Measurements from ENCODE around the gene KIF9.
A peak's percentile ranks its signal among the peaks of the same experiment; 100 is the strongest.
"Not testable (repeated sequence)": the region's sequence is repeated elsewhere in the genome, so short reads cannot be mapped to it uniquely, and the experiment has no call there.

The KIF9 gene

GRCh38 chr3:47282424-47283192 lies at the start of gene KIF9, which contains the start of gene KLHL18:
Gene KIF9, minus strand, starts transcription at chr3:47282799. Its CDS starts 5,425 bp downstream, at chr3:47277374.
Gene KLHL18, plus strand, starts transcription at chr3:47282944. Its CDS starts 22 bp downstream, at chr3:47282966.
- H3K27ac Mint-ChIP-seq: peak within 1 kb of the TSS; percentile 100
- peaks cover 16% of the 10 kb centered on the region for H3K4me1 Mint-ChIP-seq (ENCODE audit: low read depth)
- peak within 1 kb of the TSS; percentile 98 for H3K4me3 Mint-ChIP-seq
- no peaks in the 10 kb centered on the region for H3K9me3 Mint-ChIP-seq
- H3K27me3 Mint-ChIP-seq (ENCODE audit: low read depth): no peaks in the 10 kb centered on the region
- peaks cover 6% of the 10 kb centered on the region for H3K36me3 Mint-ChIP-seq (ENCODE audit: low read depth)
- peak; percentile 94 for DNase-seq (ENCODE audit: low spot score)

GRCh38 chr3:47324278-47324865 lies 41.8 kb upstream of the KIF9 start:
- Mint-ChIP-seq H3K36me3 (ENCODE audit: low read depth) (peaks cover 15% of the 10 kb centered on the region), H3K9me3 (no peaks in the 10 kb centered on the region), H3K4me1 (ENCODE audit: low read depth) (peaks cover 6% of the 10 kb centered on the region), H3K4me3 (no peak overlapping the region), H3K27me3 (ENCODE audit: low read depth) (no peaks in the 10 kb centered on the region), H3K27ac (no peak overlapping the region)
- peak; percentile 16 for DNase-seq (ENCODE audit: low spot score)

GRCh38 chr3:47323431-47324277 lies 41.1 kb upstream of the KIF9 start:
- H3K27me3 Mint-ChIP-seq (ENCODE audit: low read depth): no peaks in the 10 kb centered on the region
- peaks cover 15% of the 10 kb centered on the region for H3K36me3 Mint-ChIP-seq (ENCODE audit: low read depth)
- H3K27ac Mint-ChIP-seq: peak overlapping the region; percentile 62
- DNase-seq (ENCODE audit: low spot score): no peak
- no peaks in the 10 kb centered on the region for H3K9me3 Mint-ChIP-seq
- peaks cover 6% of the 10 kb centered on the region for H3K4me1 Mint-ChIP-seq (ENCODE audit: low read depth)
- no peak overlapping the region for H3K4me3 Mint-ChIP-seq

- H3K27ac Mint-ChIP-seq: no peak overlapping the region
- H3K36me3 Mint-ChIP-seq (ENCODE audit: low read depth): peaks cover 13% of the 10 kb centered on the region
- no peak for DNase-seq (ENCODE audit: low spot score)
- H3K4me3 Mint-ChIP-seq: no peak overlapping the region
- H3K9me3 Mint-ChIP-seq: no peaks in the 10 kb centered on the region
- no peaks in the 10 kb centered on the region for H3K27me3 Mint-ChIP-seq (ENCODE audit: low read depth)
- H3K4me1 Mint-ChIP-seq (ENCODE audit: low read depth): peaks cover 6% of the 10 kb centered on the region
Observed at GRCh38 chr3:47319956-47320355, 37.4 kb upstream of the KIF9 start.

- Mint-ChIP-seq H3K36me3 (ENCODE audit: low read depth) (peaks cover 13% of the 10 kb centered on the region), H3K9me3 (no peaks in the 10 kb centered on the region), H3K4me1 (ENCODE audit: low read depth) (peaks cover 5% of the 10 kb centered on the region), H3K27ac (no peak overlapping the region), H3K4me3 (no peak overlapping the region), H3K27me3 (ENCODE audit: low read depth) (no peaks in the 10 kb centered on the region)
- DNase-seq (ENCODE audit: low spot score): no peak
Observed at GRCh38 chr3:47318916-47319315, 36.3 kb upstream of the KIF9 start.

GRCh38 chr3:47316151-47316550 lies 33.6 kb upstream of the KIF9 start:
- H3K4me1 Mint-ChIP-seq (ENCODE audit: low read depth); H3K27ac Mint-ChIP-seq; H3K27me3 Mint-ChIP-seq (ENCODE audit: low read depth); H3K9me3 Mint-ChIP-seq; H3K36me3 Mint-ChIP-seq (ENCODE audit: low read depth); H3K4me3 Mint-ChIP-seq; DNase-seq (ENCODE audit: low spot score): not testable (repeated sequence)

- no peaks in the 10 kb centered on the region for H3K27me3 Mint-ChIP-seq (ENCODE audit: low read depth)
- H3K4me3 Mint-ChIP-seq: no peak overlapping the region
- H3K36me3 Mint-ChIP-seq (ENCODE audit: low read depth): peaks cover 6% of the 10 kb centered on the region
- no peaks in the 10 kb centered on the region for H3K4me1 Mint-ChIP-seq (ENCODE audit: low read depth)
- H3K27ac Mint-ChIP-seq: no peak overlapping the region
- no peak for DNase-seq (ENCODE audit: low spot score)
- no peaks in the 10 kb centered on the region for H3K9me3 Mint-ChIP-seq
Observed at GRCh38 chr3:47315069-47315647, 32.6 kb upstream of the KIF9 start.

GRCh38 chr3:47314056-47314764 lies 31.6 kb upstream of the KIF9 start:
- H3K4me3 Mint-ChIP-seq: no peak overlapping the region
- DNase-seq (ENCODE audit: low spot score): no peak
- peaks cover 6% of the 10 kb centered on the region for H3K36me3 Mint-ChIP-seq (ENCODE audit: low read depth)
- no peaks in the 10 kb centered on the region for H3K27me3 Mint-ChIP-seq (ENCODE audit: low read depth)
- H3K9me3 Mint-ChIP-seq: no peaks in the 10 kb centered on the region
- no peaks in the 10 kb centered on the region for H3K4me1 Mint-ChIP-seq (ENCODE audit: low read depth)
- H3K27ac Mint-ChIP-seq: no peak overlapping the region

GRCh38 chr3:47313341-47314055 lies 30.9 kb upstream of the KIF9 start:
- DNase-seq (ENCODE audit: low spot score): no peak
- peaks cover 9% of the 10 kb centered on the region for H3K36me3 Mint-ChIP-seq (ENCODE audit: low read depth)
- H3K27me3 Mint-ChIP-seq (ENCODE audit: low read depth): no peaks in the 10 kb centered on the region
- no peaks in the 10 kb centered on the region for H3K9me3 Mint-ChIP-seq
- no peak overlapping the region for H3K4me3 Mint-ChIP-seq
- no peaks in the 10 kb centered on the region for H3K4me1 Mint-ChIP-seq (ENCODE audit: low read depth)
- no peak overlapping the region for H3K27ac Mint-ChIP-seq

GRCh38 chr3:47310391-47310790 lies 27.8 kb upstream of the KIF9 start:
- Mint-ChIP-seq H3K4me3 (no peak overlapping the region), H3K9me3 (no peaks in the 10 kb centered on the region), H3K27ac (no peak overlapping the region), H3K4me1 (ENCODE audit: low read depth) (peaks cover 3% of the 10 kb centered on the region), H3K36me3 (ENCODE audit: low read depth) (peaks cover 15% of the 10 kb centered on the region), H3K27me3 (ENCODE audit: low read depth) (no peaks in the 10 kb centered on the region)
- no peak for DNase-seq (ENCODE audit: low spot score)

GRCh38 chr3:47309231-47309630 lies 26.6 kb upstream of the KIF9 start:
- not testable (repeated sequence) for H3K27ac Mint-ChIP-seq; DNase-seq (ENCODE audit: low spot score); H3K27me3 Mint-ChIP-seq (ENCODE audit: low read depth); H3K9me3 Mint-ChIP-seq; H3K4me3 Mint-ChIP-seq; H3K4me1 Mint-ChIP-seq (ENCODE audit: low read depth)
- H3K36me3 Mint-ChIP-seq (ENCODE audit: low read depth): peaks cover 15% of the 10 kb centered on the region

GRCh38 chr3:47306022-47306421 lies 23.4 kb upstream of the KIF9 start:
- Mint-ChIP-seq H3K9me3 (no peaks in the 10 kb centered on the region), H3K4me1 (ENCODE audit: low read depth) (peaks cover 7% of the 10 kb centered on the region), H3K27ac (no peak overlapping the region), H3K36me3 (ENCODE audit: low read depth) (peaks cover 24% of the 10 kb centered on the region), H3K4me3 (no peak overlapping the region), H3K27me3 (ENCODE audit: low read depth) (no peaks in the 10 kb centered on the region)
- no peak for DNase-seq (ENCODE audit: low spot score)

GRCh38 chr3:47301456-47301855 lies 18.9 kb upstream of the KIF9 start:
- Mint-ChIP-seq H3K4me1 (ENCODE audit: low read depth) (peaks cover 20% of the 10 kb centered on the region), H3K27ac (no peak overlapping the region), H3K36me3 (ENCODE audit: low read depth) (peaks cover 12% of the 10 kb centered on the region), H3K9me3 (no peaks in the 10 kb centered on the region), H3K27me3 (ENCODE audit: low read depth) (no peaks in the 10 kb centered on the region), H3K4me3 (no peak overlapping the region)
- no peak for DNase-seq (ENCODE audit: low spot score)
